ENCODE results near the gene CRMP1. TPM values are rescaled to one million over a fixed set of nuclear protein-coding genes. Genes with fewer than 3 reads are reported as not detected.

CRMP1 gene
- total RNA-seq, 2 donors from 2014 or later = 1.8 TPM; not detected in 1

DNA sequence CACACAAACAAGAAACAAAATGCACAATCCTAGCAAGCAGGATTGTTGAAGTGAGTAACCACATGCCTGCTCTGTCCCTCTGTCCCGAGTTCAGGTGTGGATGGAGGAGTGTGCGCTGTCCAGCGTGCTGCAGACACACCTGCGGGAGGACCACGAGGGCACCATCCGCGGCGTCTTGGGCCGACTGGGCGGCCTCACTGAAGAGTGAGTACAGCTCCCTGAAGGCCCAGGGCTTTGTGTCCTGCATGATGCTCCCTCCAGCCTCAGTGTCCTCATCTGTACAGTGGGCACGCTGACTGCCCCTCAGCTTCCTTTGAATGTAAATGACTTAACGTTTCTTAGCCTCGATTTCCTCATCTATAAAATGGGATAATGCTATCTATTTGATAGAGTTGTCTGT is 99.4 kb downstream of the CRMP1 start:
- DNase-seq (ENCODE audit: low spot score) (no peak), ATAC-seq (ENCODE audit: insufficient number of reproducible peaks, low FRiP score, low read depth) (no peak)
- no peaks in the 10 kb centered on the region for H3K4me1 ChIP-seq (ENCODE audit: control insufficient read depth in 1 of 2, low read depth in 2 of 2)
- TF ChIP-seq, protein P1, sequence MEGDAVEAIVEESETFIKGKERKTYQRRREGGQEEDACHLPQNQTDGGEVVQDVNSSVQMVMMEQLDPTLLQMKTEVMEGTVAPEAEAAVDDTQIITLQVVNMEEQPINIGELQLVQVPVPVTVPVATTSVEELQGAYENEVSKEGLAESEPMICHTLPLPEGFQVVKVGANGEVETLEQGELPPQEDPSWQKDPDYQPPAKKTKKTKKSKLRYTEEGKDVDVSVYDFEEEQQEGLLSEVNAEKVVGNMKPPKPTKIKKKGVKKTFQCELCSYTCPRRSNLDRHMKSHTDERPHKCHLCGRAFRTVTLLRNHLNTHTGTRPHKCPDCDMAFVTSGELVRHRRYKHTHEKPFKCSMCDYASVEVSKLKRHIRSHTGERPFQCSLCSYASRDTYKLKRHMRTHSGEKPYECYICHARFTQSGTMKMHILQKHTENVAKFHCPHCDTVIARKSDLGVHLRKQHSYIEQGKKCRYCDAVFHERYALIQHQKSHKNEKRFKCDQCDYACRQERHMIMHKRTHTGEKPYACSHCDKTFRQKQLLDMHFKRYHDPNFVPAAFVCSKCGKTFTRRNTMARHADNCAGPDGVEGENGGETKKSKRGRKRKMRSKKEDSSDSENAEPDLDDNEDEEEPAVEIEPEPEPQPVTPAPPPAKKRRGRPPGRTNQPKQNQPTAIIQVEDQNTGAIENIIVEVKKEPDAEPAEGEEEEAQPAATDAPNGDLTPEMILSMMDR (IDR thresholded peaks at IDR 0.05) = no peak
- H3K27me3 ChIP-seq (replicated peaks; ENCODE audit: insufficient read depth) = no peaks in the 10 kb centered on the region
- no peaks in the 10 kb centered on the region for H3K9me3 ChIP-seq
- H3K4me3 ChIP-seq = no peak overlapping the region
- peaks cover 32% of the 10 kb centered on the region for H3K36me3 ChIP-seq
- H3K27ac ChIP-seq = no peak overlapping the region

DNA sequence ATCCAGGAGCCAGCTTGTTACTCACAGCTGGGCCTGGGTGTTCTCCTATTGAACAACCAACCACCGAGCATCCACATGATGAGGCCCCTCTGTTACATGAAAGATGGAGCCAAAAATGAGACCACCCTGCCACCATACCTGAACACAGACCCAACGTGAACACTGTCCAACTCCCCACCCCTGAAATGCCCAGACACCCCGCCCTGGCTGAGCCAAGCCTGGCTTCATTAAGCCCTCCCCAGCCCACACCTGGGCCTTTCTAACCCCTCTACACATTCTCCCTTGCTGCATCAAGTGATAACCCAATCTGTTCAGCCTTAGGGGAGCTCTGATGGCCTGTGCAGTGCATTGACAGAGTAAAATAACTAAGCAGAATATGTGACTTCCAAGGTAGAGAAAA is 101.2 kb downstream of the CRMP1 start:
- Histone ChIP-seq H3K36me3 (peaks cover 25% of the 10 kb centered on the region), H3K9me3 (no peaks in the 10 kb centered on the region), H3K4me1 (ENCODE audit: control insufficient read depth in 1 of 2, low read depth in 2 of 2) (no peaks in the 10 kb centered on the region), H3K27me3 (replicated peaks; ENCODE audit: insufficient read depth) (no peaks in the 10 kb centered on the region), H3K27ac (no peak overlapping the region), H3K4me3 (no peak overlapping the region)
- TF ChIP-seq, protein P1 (IDR thresholded peaks at IDR 0.05) = no peak
- ATAC-seq (ENCODE audit: insufficient number of reproducible peaks, low FRiP score, low read depth) (no peak), DNase-seq (ENCODE audit: low spot score) (no peak)

DNA sequence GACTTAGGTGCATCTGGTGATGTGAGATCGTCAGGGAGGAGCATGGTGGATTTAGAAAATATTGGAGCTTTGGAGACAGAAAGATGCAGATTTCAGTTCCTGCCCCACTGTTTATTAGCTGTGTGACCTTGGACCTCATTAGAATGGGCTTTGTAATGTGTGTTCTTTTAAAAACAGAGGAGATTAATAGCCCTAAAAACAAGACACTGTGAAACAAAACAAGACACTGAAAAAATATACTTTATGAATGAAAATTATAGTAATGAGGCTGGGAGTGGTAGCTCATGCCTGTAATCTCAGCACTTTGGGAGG is 102.4 kb downstream of the CRMP1 start:
- no peak overlapping the region for H3K4me3 ChIP-seq
- DNase-seq (ENCODE audit: low spot score) (no peak), ATAC-seq (ENCODE audit: insufficient number of reproducible peaks, low FRiP score, low read depth) (no peak)
- no peaks in the 10 kb centered on the region for H3K27me3 ChIP-seq (replicated peaks; ENCODE audit: insufficient read depth)
- TF ChIP-seq, protein P1 (IDR thresholded peaks at IDR 0.05) = no peak
- H3K9me3 ChIP-seq = no peaks in the 10 kb centered on the region
- H3K4me1 ChIP-seq (ENCODE audit: control insufficient read depth in 1 of 2, low read depth in 2 of 2) = peaks cover 0 to 11% of the 10 kb centered on the region in 2 donors
- H3K36me3 ChIP-seq = peaks cover 17% of the 10 kb centered on the region
- H3K27ac ChIP-seq = no peak overlapping the region

DNA sequence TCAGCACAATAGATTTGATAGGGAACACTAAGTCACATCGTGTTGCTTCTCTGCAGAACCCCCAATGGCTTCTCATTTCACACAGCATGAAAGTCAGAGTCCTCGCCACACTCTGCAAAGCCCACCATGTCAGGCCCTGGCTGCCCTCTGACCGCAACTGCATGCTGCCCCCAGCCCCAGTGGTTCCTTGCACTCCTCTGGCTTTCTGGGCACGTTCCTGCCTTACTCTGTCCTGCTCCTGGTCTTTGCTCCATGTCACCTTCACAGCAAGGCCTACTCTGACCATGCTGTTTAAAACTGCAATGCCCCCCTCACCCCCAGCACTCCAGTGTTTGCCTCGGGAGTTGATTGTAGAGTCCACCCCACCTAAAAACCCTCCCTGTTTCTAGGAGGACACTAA is 103.7 kb downstream of the CRMP1 start:
- Histone ChIP-seq H3K4me3 (no peak overlapping the region), H3K9me3 (no peaks in the 10 kb centered on the region), H3K27ac (no peak overlapping the region), H3K4me1 (ENCODE audit: control insufficient read depth in 1 of 2, low read depth in 2 of 2) (peaks cover 0 to 17% of the 10 kb centered on the region in 2 donors), H3K36me3 (peaks cover 10% of the 10 kb centered on the region), H3K27me3 (replicated peaks; ENCODE audit: insufficient read depth) (no peaks in the 10 kb centered on the region)
- no peak for ATAC-seq (ENCODE audit: insufficient number of reproducible peaks, low FRiP score, low read depth)
- no peak for DNase-seq (ENCODE audit: low spot score)
- TF ChIP-seq, protein P1 (IDR thresholded peaks at IDR 0.05) = no peak

DNA sequence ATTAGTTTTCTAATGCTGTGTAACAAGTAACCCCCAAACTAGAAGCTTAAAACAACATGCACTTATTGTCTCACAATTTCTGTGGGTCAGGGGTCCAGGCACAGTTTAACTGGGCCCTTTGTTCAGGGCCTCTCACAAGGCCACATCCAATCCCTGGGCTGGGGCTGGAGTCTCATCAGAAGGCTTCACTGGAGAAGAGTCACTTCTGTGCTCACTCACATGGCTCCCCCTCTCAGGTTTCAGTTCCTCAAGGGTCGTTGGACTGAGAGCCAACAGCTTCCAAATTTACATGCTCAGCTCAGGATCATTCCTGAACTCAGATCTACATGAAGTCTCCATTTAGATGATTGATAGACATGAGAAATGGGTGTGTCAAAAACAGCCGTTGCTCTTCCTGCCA is 104.7 kb downstream of the CRMP1 start:
- TF ChIP-seq, protein P1 (IDR thresholded peaks at IDR 0.05) = no peak
- no peaks in the 10 kb centered on the region for H3K9me3 ChIP-seq

More for the DNA sequence above, 104.7 kb downstream of the CRMP1 start:
- H3K4me1 ChIP-seq (ENCODE audit: control insufficient read depth in 1 of 2, low read depth in 2 of 2) = peaks cover 0 to 17% of the 10 kb centered on the region in 2 donors
- H3K27me3 ChIP-seq (replicated peaks; ENCODE audit: insufficient read depth) = no peaks in the 10 kb centered on the region
- no peak overlapping the region for H3K4me3 ChIP-seq
- ATAC-seq (ENCODE audit: insufficient number of reproducible peaks, low FRiP score, low read depth) (no peak), DNase-seq (ENCODE audit: low spot score) (no peak)
- no peak overlapping the region for H3K27ac ChIP-seq
- H3K36me3 ChIP-seq = peaks cover 17% of the 10 kb centered on the region

Data from thoracic aorta (tissue), 2 donors.